Measurements from ENCODE around the gene NOL6. TPM values are rescaled to one million over a fixed set of nuclear protein-coding genes. Genes with fewer than 3 reads are reported as not detected.

The NOL6 gene
- total RNA-seq, 1 donor from 2014 or later, result 60.1 TPM

DNA sequence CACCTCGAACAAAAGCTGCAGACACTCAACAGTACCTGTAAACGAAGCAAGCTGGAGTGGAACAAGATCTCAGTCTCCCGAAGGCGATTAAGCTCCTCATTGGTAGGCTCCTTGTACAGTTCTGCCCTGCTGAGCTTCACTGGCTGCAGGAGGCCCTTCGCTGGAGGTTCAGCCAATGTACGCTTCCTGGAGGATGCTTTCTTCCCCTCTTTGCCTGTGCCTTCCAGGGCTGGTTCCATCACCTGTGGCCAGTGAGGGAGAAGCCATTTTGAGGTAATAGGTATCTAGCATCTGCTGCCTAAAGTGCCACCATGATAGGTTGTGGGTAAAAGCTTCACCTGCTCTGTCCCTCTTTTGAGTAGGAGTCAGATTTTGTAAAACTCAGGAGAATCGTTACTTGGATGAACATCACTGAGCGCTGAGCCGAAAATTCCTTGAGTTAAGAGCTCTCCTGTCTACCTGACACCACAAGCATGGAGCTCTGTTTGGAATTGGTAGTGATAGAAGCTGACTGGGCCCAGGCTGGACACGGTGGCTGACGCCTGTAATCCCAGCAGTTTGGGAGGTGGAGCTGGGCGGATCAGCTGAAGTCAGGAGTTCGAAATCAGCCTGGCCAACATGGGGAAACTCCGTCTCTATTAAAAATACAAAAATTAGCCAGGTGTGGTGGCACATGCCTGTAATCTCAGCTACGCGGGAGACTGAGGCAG lies 1.4 kb downstream of the NOL6 start:
- H3K9ac ChIP-seq (ENCODE audit: low read length), result peak overlapping the region; percentile 89
- Mint-ChIP-seq H3K4me3 (ENCODE audit: unreplicated experiment) (peak overlapping the region; percentile 100), H3K27ac (ENCODE audit: unreplicated experiment) (peak overlapping the region; percentile 41), H3K27me3 (ENCODE audit: low read depth, unreplicated experiment) (no peaks in the 10 kb centered on the region), H3K4me1 (ENCODE audit: low read depth, unreplicated experiment) (peaks cover 11% of the 10 kb centered on the region), H3K9me3 (ENCODE audit: unreplicated experiment) (no peaks in the 10 kb centered on the region), H3K36me3 (ENCODE audit: low read depth, unreplicated experiment) (peaks cover 17% of the 10 kb centered on the region)
- DNase-seq (ENCODE audit: low read depth) (no peak), FAIRE-seq (no peak)
- TF ChIP-seq, protein P1, sequence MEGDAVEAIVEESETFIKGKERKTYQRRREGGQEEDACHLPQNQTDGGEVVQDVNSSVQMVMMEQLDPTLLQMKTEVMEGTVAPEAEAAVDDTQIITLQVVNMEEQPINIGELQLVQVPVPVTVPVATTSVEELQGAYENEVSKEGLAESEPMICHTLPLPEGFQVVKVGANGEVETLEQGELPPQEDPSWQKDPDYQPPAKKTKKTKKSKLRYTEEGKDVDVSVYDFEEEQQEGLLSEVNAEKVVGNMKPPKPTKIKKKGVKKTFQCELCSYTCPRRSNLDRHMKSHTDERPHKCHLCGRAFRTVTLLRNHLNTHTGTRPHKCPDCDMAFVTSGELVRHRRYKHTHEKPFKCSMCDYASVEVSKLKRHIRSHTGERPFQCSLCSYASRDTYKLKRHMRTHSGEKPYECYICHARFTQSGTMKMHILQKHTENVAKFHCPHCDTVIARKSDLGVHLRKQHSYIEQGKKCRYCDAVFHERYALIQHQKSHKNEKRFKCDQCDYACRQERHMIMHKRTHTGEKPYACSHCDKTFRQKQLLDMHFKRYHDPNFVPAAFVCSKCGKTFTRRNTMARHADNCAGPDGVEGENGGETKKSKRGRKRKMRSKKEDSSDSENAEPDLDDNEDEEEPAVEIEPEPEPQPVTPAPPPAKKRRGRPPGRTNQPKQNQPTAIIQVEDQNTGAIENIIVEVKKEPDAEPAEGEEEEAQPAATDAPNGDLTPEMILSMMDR (IDR thresholded peaks at IDR 0.05; ENCODE audit: insufficient read depth, low read depth, low read length), result no peak
- no peak for TF ChIP-seq EZH2 (IDR thresholded peaks at IDR 0.05; ENCODE audit: insufficient read depth, low read length)
- peaks cover 24% of the 10 kb centered on the region for H3K4me1 ChIP-seq (ENCODE audit: insufficient read depth, low read length)
- no peaks in the 10 kb centered on the region for H3K27me3 ChIP-seq (ENCODE audit: insufficient read depth, low read length)
- peaks cover 33% of the 10 kb centered on the region for H3K36me3 ChIP-seq (ENCODE audit: insufficient read depth, low read length)
- no peaks in the 10 kb centered on the region for H3K9me3 ChIP-seq (ENCODE audit: insufficient read depth, low read depth, low read length)
- H2AFZ ChIP-seq (ENCODE audit: low read depth, low read length), result no peak overlapping the region
- peaks cover 44% of the 10 kb centered on the region for H3K79me2 ChIP-seq (ENCODE audit: insufficient read depth, low read length)
- peak overlapping the region; percentile 98 for H3K4me2 ChIP-seq (ENCODE audit: low read length)
- peaks cover 33% of the 10 kb centered on the region for H4K20me1 ChIP-seq (ENCODE audit: insufficient read depth, low read length)
- no peak overlapping the region for H3K27ac ChIP-seq (ENCODE audit: low read depth, low read length)
- peak overlapping the region; percentile 97 for H3K4me3 ChIP-seq (ENCODE audit: insufficient read depth, low read depth, low read length)

DNA sequence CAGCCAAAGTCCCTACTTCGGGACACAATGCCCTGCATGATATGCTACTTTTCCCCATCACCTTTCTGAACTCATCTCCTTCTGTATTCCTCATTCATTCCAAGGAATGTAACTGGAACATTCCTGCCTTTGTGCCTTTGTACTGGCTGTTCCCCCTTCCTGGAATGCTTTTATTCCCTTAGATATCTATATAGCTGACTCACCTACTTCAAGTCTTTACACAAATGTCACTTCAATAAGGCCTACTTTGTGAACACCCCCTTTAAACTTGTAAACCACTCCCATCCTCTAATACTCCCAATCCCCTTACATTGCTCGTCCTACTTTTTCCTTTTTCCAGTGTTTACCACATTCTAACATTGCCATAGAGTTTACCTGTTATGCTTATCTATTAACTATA lies 2.4 kb downstream of the NOL6 start:
- Mint-ChIP-seq H3K4me1 (ENCODE audit: low read depth, unreplicated experiment) (peaks cover 11% of the 10 kb centered on the region), H3K27ac (ENCODE audit: unreplicated experiment) (no peak overlapping the region), H3K27me3 (ENCODE audit: low read depth, unreplicated experiment) (no peaks in the 10 kb centered on the region), H3K9me3 (ENCODE audit: unreplicated experiment) (no peaks in the 10 kb centered on the region), H3K4me3 (ENCODE audit: unreplicated experiment) (peak overlapping the region; percentile 41), H3K36me3 (ENCODE audit: low read depth, unreplicated experiment) (peaks cover 17% of the 10 kb centered on the region)
- Histone ChIP-seq H3K27me3 (ENCODE audit: insufficient read depth, low read length) (no peaks in the 10 kb centered on the region), H3K4me1 (ENCODE audit: insufficient read depth, low read length) (peaks cover 24% of the 10 kb centered on the region), H3K9me3 (ENCODE audit: insufficient read depth, low read depth, low read length) (no peaks in the 10 kb centered on the region), H3K9ac (ENCODE audit: low read length) (peak overlapping the region; percentile 89), H3K27ac (ENCODE audit: low read depth, low read length) (no peak overlapping the region), H3K4me2 (ENCODE audit: low read length) (peak overlapping the region; percentile 98), H4K20me1 (ENCODE audit: insufficient read depth, low read length) (peaks cover 42% of the 10 kb centered on the region), H3K4me3 (ENCODE audit: insufficient read depth, low read depth, low read length) (peak overlapping the region; percentile 97), H2AFZ (ENCODE audit: low read depth, low read length) (no peak overlapping the region), H3K79me2 (ENCODE audit: insufficient read depth, low read length) (peaks cover 46% of the 10 kb centered on the region), H3K36me3 (ENCODE audit: insufficient read depth, low read length) (peaks cover 41% of the 10 kb centered on the region)
- FAIRE-seq (no peak), DNase-seq (ENCODE audit: low read depth) (peak; percentile 50)
- TF ChIP-seq EZH2 (IDR thresholded peaks at IDR 0.05; ENCODE audit: insufficient read depth, low read length), result no peak
- TF ChIP-seq, protein P1 (IDR thresholded peaks at IDR 0.05; ENCODE audit: insufficient read depth, low read depth, low read length), result no peak

DNA sequence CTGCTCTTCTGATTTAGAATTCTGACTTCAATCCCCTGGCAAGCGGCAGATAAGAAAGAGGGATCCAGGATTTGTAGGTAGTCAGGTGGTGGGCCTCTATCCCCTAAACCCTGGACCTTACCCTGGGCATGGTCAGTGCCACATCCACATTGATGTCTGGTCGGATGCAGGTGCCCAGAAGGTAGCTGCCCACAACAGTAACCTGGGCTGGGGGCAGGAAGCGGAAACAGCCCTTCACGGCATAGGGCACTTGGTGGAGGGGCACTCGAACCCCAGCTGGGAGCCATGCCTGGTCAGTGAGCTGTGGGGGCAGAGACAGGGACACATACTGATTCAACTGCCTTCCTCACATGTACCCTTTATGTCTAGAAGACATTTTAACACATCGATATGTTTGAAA lies 3.8 kb downstream of the NOL6 start:
- no peak overlapping the region for H3K4me3 ChIP-seq (ENCODE audit: insufficient read depth, low read depth, low read length)
- H3K4me2 ChIP-seq (ENCODE audit: low read length), result no peak overlapping the region
- Mint-ChIP-seq H3K4me1 (ENCODE audit: low read depth, unreplicated experiment) (peaks cover 11% of the 10 kb centered on the region), H3K36me3 (ENCODE audit: low read depth, unreplicated experiment) (peaks cover 18% of the 10 kb centered on the region), H3K27me3 (ENCODE audit: low read depth, unreplicated experiment) (no peaks in the 10 kb centered on the region), H3K9me3 (ENCODE audit: unreplicated experiment) (no peaks in the 10 kb centered on the region), H3K4me3 (ENCODE audit: unreplicated experiment) (no peak overlapping the region), H3K27ac (ENCODE audit: unreplicated experiment) (no peak overlapping the region)
- H3K36me3 ChIP-seq (ENCODE audit: insufficient read depth, low read length), result peaks cover 50% of the 10 kb centered on the region
- H3K79me2 ChIP-seq (ENCODE audit: insufficient read depth, low read length), result peaks cover 48% of the 10 kb centered on the region
- H3K9me3 ChIP-seq (ENCODE audit: insufficient read depth, low read depth, low read length), result no peaks in the 10 kb centered on the region
- H2AFZ ChIP-seq (ENCODE audit: low read depth, low read length), result no peak overlapping the region
- H4K20me1 ChIP-seq (ENCODE audit: insufficient read depth, low read length), result peaks cover 57% of the 10 kb centered on the region
- DNase-seq (ENCODE audit: low read depth) (no peak), FAIRE-seq (no peak)
- no peak overlapping the region for H3K9ac ChIP-seq (ENCODE audit: low read length)
- no peaks in the 10 kb centered on the region for H3K27me3 ChIP-seq (ENCODE audit: insufficient read depth, low read length)
- TF ChIP-seq EZH2 (IDR thresholded peaks at IDR 0.05; ENCODE audit: insufficient read depth, low read length), result no peak
- TF ChIP-seq, protein P1 (IDR thresholded peaks at IDR 0.05; ENCODE audit: insufficient read depth, low read depth, low read length), result no peak
- peaks cover 24% of the 10 kb centered on the region for H3K4me1 ChIP-seq (ENCODE audit: insufficient read depth, low read length)
- no peak overlapping the region for H3K27ac ChIP-seq (ENCODE audit: low read depth, low read length)
